ENCODE results near the gene EED. TPM values are rescaled to one million over a fixed set of nuclear protein-coding genes. Genes with fewer than 3 reads are reported as not detected.

EED gene
- total and polyA plus RNA-seq, 9 donors = 16.2 to 29.4 (median 17.2) TPM

GRCh38 chr11:86264649-86265048 lies 20.1 kb downstream of the EED start:
- WGBS, 3 donors = 95 to 97% (median 97%) methylated on average over 2 of the region's 2 CpGs
- no peak for DNase-seq
- H3K36me3 ChIP-seq = no peaks in the 10 kb centered on the region
- no peak overlapping the region for H3K4me3 ChIP-seq
- no peak overlapping the region for H3K27ac ChIP-seq
- no peaks in the 10 kb centered on the region for H3K4me1 ChIP-seq (ENCODE audit: insufficient read depth)
- intact Hi-C loops (cut with DNase I) = no loop called here
- no peaks in the 10 kb centered on the region for H3K27me3 ChIP-seq
- no peak for TF ChIP-seq POLR2A (IDR thresholded peaks at IDR 0.05)
- TF ChIP-seq, protein P1, sequence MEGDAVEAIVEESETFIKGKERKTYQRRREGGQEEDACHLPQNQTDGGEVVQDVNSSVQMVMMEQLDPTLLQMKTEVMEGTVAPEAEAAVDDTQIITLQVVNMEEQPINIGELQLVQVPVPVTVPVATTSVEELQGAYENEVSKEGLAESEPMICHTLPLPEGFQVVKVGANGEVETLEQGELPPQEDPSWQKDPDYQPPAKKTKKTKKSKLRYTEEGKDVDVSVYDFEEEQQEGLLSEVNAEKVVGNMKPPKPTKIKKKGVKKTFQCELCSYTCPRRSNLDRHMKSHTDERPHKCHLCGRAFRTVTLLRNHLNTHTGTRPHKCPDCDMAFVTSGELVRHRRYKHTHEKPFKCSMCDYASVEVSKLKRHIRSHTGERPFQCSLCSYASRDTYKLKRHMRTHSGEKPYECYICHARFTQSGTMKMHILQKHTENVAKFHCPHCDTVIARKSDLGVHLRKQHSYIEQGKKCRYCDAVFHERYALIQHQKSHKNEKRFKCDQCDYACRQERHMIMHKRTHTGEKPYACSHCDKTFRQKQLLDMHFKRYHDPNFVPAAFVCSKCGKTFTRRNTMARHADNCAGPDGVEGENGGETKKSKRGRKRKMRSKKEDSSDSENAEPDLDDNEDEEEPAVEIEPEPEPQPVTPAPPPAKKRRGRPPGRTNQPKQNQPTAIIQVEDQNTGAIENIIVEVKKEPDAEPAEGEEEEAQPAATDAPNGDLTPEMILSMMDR (IDR thresholded peaks at IDR 0.05) = no peak
- no peak for TF ChIP-seq EP300 (IDR thresholded peaks at IDR 0.05)
- H3K9me3 ChIP-seq = no peaks in the 10 kb centered on the region

- no peak for DNase-seq
- no peaks in the 10 kb centered on the region for H3K9me3 ChIP-seq
- no peak overlapping the region for H3K27ac ChIP-seq
- no peak overlapping the region for H3K4me3 ChIP-seq
- intact Hi-C loops (cut with DNase I) = no loop called here
- H3K36me3 ChIP-seq = no peaks in the 10 kb centered on the region
- H3K4me1 ChIP-seq (ENCODE audit: insufficient read depth) = no peaks in the 10 kb centered on the region
- no peaks in the 10 kb centered on the region for H3K27me3 ChIP-seq
- TF ChIP-seq EP300 (IDR thresholded peaks at IDR 0.05) = no peak
- TF ChIP-seq, protein P1 (IDR thresholded peaks at IDR 0.05) = no peak
- no peak for TF ChIP-seq POLR2A (IDR thresholded peaks at IDR 0.05)
These were observed 20.6 kb downstream of the EED start for GRCh38 chr11:86265194-86265593.

- TF ChIP-seq EP300 (IDR thresholded peaks at IDR 0.05) (no peak), POLR2A (IDR thresholded peaks at IDR 0.05) (no peak)
- TF ChIP-seq, protein P1 (IDR thresholded peaks at IDR 0.05) = no peak
- no peak overlapping the region for H3K27ac ChIP-seq
- H3K27me3 ChIP-seq = no peaks in the 10 kb centered on the region
- intact Hi-C loops (cut with DNase I) = no loop called here
- no peaks in the 10 kb centered on the region for H3K9me3 ChIP-seq
- WGBS, 3 donors = 91 to 96% (median 96%) methylated on average over 1 of the region's 1 CpG
- no peaks in the 10 kb centered on the region for H3K36me3 ChIP-seq
- H3K4me1 ChIP-seq (ENCODE audit: insufficient read depth) = no peaks in the 10 kb centered on the region
- H3K4me3 ChIP-seq = no peak overlapping the region
- DNase-seq = no peak
These were observed 25.1 kb downstream of the EED start for GRCh38 chr11:86269645-86270044.

- H3K9me3 ChIP-seq = no peaks in the 10 kb centered on the region
- peaks cover 3% of the 10 kb centered on the region for H3K4me1 ChIP-seq (ENCODE audit: insufficient read depth)
- H3K27ac ChIP-seq = no peak overlapping the region
- 93 to 96% (median 95%) methylated on average over 6 of the region's 6 CpGs for WGBS, 3 donors
- intact Hi-C loops (cut with DNase I) = no loop called here
- H3K4me3 ChIP-seq = no peak overlapping the region
- no peaks in the 10 kb centered on the region for H3K27me3 ChIP-seq
- no peak for DNase-seq
- TF ChIP-seq EP300 (IDR thresholded peaks at IDR 0.05) (no peak), POLR2A (IDR thresholded peaks at IDR 0.05) (no peak)
- TF ChIP-seq, protein P1 (IDR thresholded peaks at IDR 0.05) = no peak
- H3K36me3 ChIP-seq = no peaks in the 10 kb centered on the region
These were observed 29.9 kb downstream of the EED start for GRCh38 chr11:86274503-86274902.

DNA sequence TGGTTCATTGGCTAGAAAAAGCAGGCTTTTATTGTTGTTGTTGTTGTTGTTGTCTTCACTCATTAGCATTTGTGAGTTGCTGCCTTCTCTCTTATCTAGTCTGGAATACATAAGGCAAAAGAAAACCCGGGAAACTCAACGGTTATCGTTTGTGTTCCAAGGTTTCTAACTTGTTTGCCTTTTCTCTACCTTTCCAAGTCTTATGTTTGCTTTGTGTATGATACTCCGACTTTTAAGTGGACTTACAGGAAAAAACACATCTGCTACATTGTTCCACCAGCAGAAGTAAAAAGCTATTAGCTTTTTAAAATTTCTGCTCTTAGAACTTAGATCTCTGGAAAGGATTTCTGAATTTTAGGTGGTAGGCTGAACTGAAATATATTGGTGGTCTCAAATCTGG lies 30.4 kb downstream of the EED start:
- TF ChIP-seq, protein P1 (IDR thresholded peaks at IDR 0.05) = no peak
- TF ChIP-seq EP300 (IDR thresholded peaks at IDR 0.05) (no peak), POLR2A (IDR thresholded peaks at IDR 0.05) (no peak)
- Histone ChIP-seq H3K4me1 (ENCODE audit: insufficient read depth) (peaks cover 3% of the 10 kb centered on the region), H3K27ac (no peak overlapping the region), H3K36me3 (no peaks in the 10 kb centered on the region), H3K4me3 (no peak overlapping the region), H3K27me3 (no peaks in the 10 kb centered on the region), H3K9me3 (no peaks in the 10 kb centered on the region)
- intact Hi-C loops (cut with DNase I) = no loop called here
- no peak for DNase-seq
- 28 to 65% (median 34%) methylated on average over 4 of the region's 4 CpGs for WGBS, 3 donors
